ENCODE measurements around the gene RGS21.

The RGS21 gene

GRCh38 chr1:192358402-192358801, 41.6 kb downstream of the RGS21 start:
- Histone ChIP-seq H4K20me1 (ENCODE audit: insufficient read depth, low read length) (no peaks in the 10 kb centered on the region), H3K36me3 (replicated peaks; ENCODE audit: insufficient read depth, low read length) (no peaks in the 10 kb centered on the region), H3F3A (ENCODE audit: insufficient read depth, low read length) (no peaks in the 10 kb centered on the region), H3K79me2 (ENCODE audit: low read length) (no peaks in the 10 kb centered on the region), H2AFZ (ENCODE audit: low read length) (no peak overlapping the region), H3K27me3 (replicated peaks; ENCODE audit: insufficient read depth, low read length) (no peaks in the 10 kb centered on the region), H3K9me2 (replicated peaks; ENCODE audit: insufficient read depth, low read length) (no peaks in the 10 kb centered on the region), H3K4me2 (ENCODE audit: low read depth, low read length) (0 out of 2 replicates have a peak overlapping the region, but pooled peaks have one; percentile 0), H3K4me3 (ENCODE audit: low read length) (no peak overlapping the region), H3K9me3 (replicated peaks; ENCODE audit: insufficient read depth, low read length) (no peaks in the 10 kb centered on the region), H3K4me1 (ENCODE audit: low read length) (no peaks in the 10 kb centered on the region), H3K27ac (ENCODE audit: low read length) (no peak overlapping the region), H3K9ac (ENCODE audit: low read length) (no peak overlapping the region)
- TF ChIP-seq EZH2 (optimal IDR thresholded peaks at IDR 0.05; ENCODE audit: low read depth, low read length): no peak
- no peak for TF ChIP-seq EZH2phosphoT487 (IDR thresholded peaks at IDR 0.05; ENCODE audit: low read length)
- TF ChIP-seq CTCF (IDR thresholded peaks at IDR 0.05; ENCODE audit: low read length): no peak
- DNase-seq: no peak

GRCh38 chr1:192358822-192359221, 42.0 kb downstream of the RGS21 start:
- no peaks in the 10 kb centered on the region for H4K20me1 ChIP-seq (ENCODE audit: insufficient read depth, low read length)
- H3K27me3 ChIP-seq (replicated peaks; ENCODE audit: insufficient read depth, low read length): no peaks in the 10 kb centered on the region
- H3F3A ChIP-seq (ENCODE audit: insufficient read depth, low read length): no peaks in the 10 kb centered on the region
- no peak for TF ChIP-seq EZH2 (optimal IDR thresholded peaks at IDR 0.05; ENCODE audit: low read depth, low read length)
- TF ChIP-seq EZH2phosphoT487 (IDR thresholded peaks at IDR 0.05; ENCODE audit: low read length): no peak
- no peak for TF ChIP-seq CTCF (IDR thresholded peaks at IDR 0.05; ENCODE audit: low read length)
- no peaks in the 10 kb centered on the region for H3K9me2 ChIP-seq (replicated peaks; ENCODE audit: insufficient read depth, low read length)
- DNase-seq: no peak
- H3K9me3 ChIP-seq (replicated peaks; ENCODE audit: insufficient read depth, low read length): no peaks in the 10 kb centered on the region
- no peak overlapping the region for H2AFZ ChIP-seq (ENCODE audit: low read length)
- no peaks in the 10 kb centered on the region for H3K4me1 ChIP-seq (ENCODE audit: low read length)
- H3K4me3 ChIP-seq (ENCODE audit: low read length): no peak overlapping the region
- no peak overlapping the region for H3K4me2 ChIP-seq (ENCODE audit: low read depth, low read length)
- no peak overlapping the region for H3K27ac ChIP-seq (ENCODE audit: low read length)
- H3K9ac ChIP-seq (ENCODE audit: low read length): no peak overlapping the region
- H3K36me3 ChIP-seq (replicated peaks; ENCODE audit: insufficient read depth, low read length): no peaks in the 10 kb centered on the region
- H3K79me2 ChIP-seq (ENCODE audit: low read length): no peaks in the 10 kb centered on the region

- TF ChIP-seq EZH2 (optimal IDR thresholded peaks at IDR 0.05; ENCODE audit: low read depth, low read length) (no peak), CTCF (IDR thresholded peaks at IDR 0.05; ENCODE audit: low read length) (peak; percentile 13), EZH2phosphoT487 (IDR thresholded peaks at IDR 0.05; ENCODE audit: low read length) (no peak)
- Histone ChIP-seq H3K4me2 (ENCODE audit: low read depth, low read length) (no peak overlapping the region), H3K9me3 (replicated peaks; ENCODE audit: insufficient read depth, low read length) (no peaks in the 10 kb centered on the region), H4K20me1 (ENCODE audit: insufficient read depth, low read length) (no peaks in the 10 kb centered on the region), H3F3A (ENCODE audit: insufficient read depth, low read length) (no peaks in the 10 kb centered on the region), H3K4me3 (ENCODE audit: low read length) (no peak overlapping the region), H3K36me3 (replicated peaks; ENCODE audit: insufficient read depth, low read length) (no peaks in the 10 kb centered on the region), H3K4me1 (ENCODE audit: low read length) (no peaks in the 10 kb centered on the region), H3K9me2 (replicated peaks; ENCODE audit: insufficient read depth, low read length) (no peaks in the 10 kb centered on the region), H3K9ac (ENCODE audit: low read length) (no peak overlapping the region), H3K27ac (ENCODE audit: low read length) (no peak overlapping the region), H3K27me3 (replicated peaks; ENCODE audit: insufficient read depth, low read length) (no peaks in the 10 kb centered on the region), H2AFZ (ENCODE audit: low read length) (no peak overlapping the region), H3K79me2 (ENCODE audit: low read length) (no peaks in the 10 kb centered on the region)
- DNase-seq: no peak
Measured at GRCh38 chr1:192363177-192363576, 46.4 kb downstream of the RGS21 start.
